ENCODE measurements around the gene SARS1.

- TF ChIP-seq, protein P1, sequence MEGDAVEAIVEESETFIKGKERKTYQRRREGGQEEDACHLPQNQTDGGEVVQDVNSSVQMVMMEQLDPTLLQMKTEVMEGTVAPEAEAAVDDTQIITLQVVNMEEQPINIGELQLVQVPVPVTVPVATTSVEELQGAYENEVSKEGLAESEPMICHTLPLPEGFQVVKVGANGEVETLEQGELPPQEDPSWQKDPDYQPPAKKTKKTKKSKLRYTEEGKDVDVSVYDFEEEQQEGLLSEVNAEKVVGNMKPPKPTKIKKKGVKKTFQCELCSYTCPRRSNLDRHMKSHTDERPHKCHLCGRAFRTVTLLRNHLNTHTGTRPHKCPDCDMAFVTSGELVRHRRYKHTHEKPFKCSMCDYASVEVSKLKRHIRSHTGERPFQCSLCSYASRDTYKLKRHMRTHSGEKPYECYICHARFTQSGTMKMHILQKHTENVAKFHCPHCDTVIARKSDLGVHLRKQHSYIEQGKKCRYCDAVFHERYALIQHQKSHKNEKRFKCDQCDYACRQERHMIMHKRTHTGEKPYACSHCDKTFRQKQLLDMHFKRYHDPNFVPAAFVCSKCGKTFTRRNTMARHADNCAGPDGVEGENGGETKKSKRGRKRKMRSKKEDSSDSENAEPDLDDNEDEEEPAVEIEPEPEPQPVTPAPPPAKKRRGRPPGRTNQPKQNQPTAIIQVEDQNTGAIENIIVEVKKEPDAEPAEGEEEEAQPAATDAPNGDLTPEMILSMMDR (IDR thresholded peaks at IDR 0.05; ENCODE audit: insufficient read depth, low read length, poor library complexity, severe bottlenecking) = no peak
- TF ChIP-seq EZH2phosphoT487 (conservative IDR thresholded peaks at IDR 0.05; ENCODE audit: low read length) = no peak
Observed at GRCh38 chr1:109269212-109269980, 55.7 kb downstream of the SARS1 start.

Data from SU-DHL-6 (cell line).